NK-92 (cell line): ENCODE data around the gene STX12.
"Not testable (repeated sequence)": the region's sequence is repeated elsewhere in the genome, so short reads cannot be mapped to it uniquely, and the experiment has no call there.

Source experiments
- DNase-seq: peaks from one replicate; lab custom pipeline; 2025; ENCODE audit not compliant: unreplicated experiment; lab: John Stamatoyannopoulos, UW

Gene STX12

DNA sequence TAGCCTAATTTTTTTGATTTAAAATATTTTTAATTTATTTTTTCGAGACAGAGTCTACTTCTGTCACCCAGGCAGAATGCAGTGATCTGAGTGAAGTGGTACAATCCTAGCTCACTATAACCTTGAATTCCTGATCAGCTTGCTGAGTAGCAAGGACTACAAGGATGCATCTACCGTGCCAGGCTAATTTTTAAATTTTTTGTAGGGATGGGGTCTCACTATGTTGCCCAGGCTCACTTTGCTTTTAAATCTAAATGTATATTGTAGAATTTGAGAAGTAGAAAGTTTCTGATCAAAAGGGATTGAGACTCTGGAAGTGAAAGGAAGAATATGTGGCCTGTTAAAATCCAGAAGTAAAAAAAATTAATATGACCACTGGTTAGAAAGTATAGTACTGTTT, 1.6 kb downstream of the STX12 start:
- no peak for DNase-seq

DNA sequence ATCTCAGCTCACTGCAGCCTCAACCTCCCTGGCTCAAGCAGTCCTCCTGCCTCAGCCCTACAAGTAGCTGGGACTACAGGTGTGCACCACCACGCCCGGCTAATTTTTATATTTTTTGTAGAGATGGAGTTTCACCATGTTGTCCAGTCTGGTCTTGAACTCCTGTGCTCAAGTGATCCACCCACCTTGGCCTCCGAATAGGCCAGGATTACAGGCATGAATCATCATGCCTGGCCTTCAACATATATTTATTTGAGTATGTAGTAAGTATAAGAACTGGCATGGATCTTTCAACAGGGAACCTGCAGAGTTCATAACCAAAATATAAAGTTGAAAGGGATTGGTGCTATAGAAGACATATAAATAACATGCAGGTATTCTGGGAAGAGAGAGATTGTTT, 2.3 kb downstream of the STX12 start:
- DNase-seq: not testable (repeated sequence)

DNA sequence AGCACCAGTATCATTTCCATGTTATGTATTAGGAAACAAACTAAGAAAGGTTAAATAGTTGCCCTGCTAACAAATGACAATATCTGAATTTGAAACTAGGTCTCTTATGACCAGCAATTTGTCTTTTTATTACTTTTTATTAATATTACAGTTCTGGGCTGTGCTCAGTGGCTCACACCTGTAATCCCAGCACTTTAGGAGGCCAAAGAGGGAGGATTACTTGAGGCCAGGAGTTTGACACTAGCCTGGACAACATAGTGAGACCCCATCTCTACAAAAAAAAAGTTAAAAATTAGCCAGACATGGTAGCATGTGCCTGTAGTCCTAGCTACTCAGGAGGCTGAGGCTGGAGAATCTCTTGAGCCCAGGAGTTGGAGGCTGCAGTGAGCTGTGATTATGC, 3.3 kb downstream of the STX12 start:
- DNase-seq: not testable (repeated sequence)

DNA sequence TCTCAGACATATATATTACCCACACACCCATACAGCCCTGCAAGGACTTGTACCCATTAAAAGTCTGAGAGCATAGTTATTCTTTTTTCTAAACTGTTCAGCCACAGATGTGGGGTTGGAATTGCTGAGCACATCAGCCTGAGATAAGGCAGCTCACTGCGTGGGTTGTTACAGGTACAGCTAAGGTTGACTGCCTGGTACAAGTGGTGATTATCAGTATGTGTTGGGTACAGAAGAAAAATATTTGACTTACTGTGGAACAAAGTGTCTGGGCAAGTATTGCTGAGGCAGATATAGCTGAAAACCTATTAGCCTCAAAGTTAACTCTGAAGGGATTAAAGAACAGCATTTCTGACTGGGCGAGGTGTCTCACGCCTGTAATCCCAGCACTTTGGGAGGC, 5.0 kb downstream of the STX12 start:
- no peak for DNase-seq

DNA sequence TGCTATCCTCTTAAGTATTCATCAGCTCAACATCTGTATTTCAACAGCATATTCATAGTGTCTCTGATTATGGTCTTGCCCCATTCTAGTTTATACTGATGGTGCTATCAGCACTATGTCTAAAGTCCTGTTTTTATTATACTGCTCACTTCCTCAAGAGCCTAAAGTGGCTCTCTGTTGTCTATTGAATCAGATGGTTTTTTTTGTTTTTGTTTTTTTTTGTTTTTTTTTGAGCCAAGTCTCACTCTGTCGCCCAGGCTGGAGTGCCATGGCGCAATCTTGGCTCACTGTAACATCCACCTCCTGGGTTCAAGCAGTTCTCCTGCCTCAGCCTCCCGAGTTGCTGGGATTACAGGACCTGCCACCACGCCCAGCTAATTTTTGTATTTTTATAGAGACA, 6.1 kb downstream of the STX12 start:
- no peak for DNase-seq

DNA sequence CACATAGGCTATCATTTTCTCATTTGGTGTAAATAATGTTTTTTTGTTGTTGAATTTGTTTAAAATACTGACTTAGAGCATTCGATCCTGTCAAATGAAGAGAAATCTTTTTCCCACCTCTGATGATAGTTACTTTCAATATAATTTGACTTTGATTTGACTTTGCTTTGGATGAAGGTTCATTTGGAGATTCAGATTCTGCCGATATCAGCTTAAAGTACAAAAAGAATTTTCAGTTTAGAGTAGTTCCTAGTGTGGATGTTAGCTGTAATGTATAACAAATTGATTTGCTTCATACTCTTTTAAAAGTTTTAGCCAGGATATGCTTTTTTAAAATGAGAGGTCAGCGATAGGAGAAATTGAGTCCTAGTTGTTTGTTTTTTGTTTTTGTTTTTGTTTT, 9.9 kb downstream of the STX12 start:
- DNase-seq: no peak

DNA sequence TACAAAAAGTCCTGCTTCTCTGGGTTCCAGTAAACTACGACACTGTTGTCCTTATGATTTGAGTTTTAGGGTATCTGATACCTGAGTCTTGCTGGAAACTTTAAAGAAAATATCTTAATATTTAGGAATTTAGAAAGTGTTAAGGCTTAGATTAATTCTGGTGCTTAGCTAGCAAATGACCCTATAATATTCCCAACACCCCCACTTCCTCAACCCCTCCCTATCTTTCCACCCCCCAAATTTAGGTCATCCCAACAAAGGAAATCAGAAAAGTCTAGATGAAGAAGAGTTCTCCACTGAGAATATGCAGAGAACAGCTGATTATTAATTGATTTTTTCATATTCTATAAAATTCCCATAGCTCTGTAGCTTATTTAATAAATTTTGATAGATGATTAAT, 11.7 kb downstream of the STX12 start:
- no peak for DNase-seq

DNA sequence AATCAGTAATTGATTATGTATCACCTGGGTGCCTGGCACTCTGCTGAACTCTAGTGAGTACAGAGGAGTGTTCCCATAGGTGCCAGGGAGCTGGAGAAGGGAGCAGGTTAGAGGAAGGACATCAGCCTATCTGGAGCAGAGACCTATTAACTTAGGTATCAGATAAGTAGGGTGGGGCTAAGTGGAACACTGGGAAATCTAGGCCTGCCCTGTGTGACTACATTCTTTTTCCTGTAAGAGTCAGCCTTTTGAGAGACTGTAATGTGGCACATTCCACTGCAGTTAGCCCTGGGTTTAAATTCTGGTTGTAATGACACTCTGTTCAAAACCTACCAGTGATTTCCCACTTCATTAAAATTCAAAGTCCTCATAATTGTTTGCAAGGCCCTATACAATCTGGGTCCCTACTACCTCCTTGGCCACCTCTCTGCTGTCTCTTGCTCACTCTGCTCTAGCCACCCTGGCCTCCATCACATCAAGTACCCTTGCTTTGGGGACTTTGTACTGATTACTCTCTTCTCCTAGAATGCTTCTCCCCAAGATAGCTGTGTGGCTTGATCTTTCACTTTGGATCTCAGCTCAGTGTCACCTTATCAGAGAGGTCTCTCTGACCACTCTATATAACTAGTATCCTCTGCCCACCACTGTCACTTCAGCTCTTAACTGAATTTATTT, 12.9 kb downstream of the STX12 start:
- no peak for DNase-seq

DNA sequence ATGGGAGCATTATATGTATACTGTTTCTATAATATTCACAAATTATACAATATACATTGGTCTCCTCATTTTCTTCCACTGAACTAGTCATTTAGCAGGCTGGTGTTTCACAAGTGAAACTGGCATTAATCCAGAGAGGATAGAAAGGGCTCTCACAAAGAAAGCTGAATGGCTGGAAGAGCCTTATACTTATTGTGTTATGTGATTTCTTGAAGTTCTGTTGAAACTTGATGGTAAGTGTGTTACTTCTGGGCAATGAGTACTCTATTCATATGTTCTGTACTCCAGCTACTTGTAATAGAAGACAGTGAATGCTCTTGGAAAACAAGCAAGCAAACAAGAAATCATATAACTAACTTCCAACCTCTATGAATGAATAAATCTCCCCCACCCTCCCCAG, 14.9 kb downstream of the STX12 start:
- DNase-seq: no peak

DNA sequence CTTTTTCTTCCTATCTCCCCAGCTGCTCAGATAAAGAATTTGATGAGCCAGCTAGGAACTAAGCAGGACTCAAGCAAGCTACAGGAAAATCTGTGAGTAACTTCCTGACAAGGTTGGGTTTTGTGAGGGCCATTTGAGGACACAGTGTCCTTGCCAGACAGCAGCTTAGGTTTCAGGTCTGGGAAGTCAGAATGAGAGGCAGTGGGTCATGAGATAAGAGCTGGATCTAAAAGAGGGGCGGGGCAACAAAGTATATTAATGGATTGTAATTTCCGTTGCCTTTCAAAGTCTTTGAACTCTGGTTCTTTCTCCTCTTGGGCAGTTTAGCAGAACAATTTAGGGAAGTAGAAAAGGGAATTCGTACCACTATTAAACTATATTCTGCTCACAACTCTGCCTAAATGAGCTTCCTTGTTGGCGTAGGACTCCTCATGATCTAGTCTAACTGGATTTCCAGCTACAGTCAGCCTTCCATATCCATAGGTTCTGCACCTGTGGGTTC, 16.6 kb downstream of the STX12 start:
- no peak for DNase-seq

DNA sequence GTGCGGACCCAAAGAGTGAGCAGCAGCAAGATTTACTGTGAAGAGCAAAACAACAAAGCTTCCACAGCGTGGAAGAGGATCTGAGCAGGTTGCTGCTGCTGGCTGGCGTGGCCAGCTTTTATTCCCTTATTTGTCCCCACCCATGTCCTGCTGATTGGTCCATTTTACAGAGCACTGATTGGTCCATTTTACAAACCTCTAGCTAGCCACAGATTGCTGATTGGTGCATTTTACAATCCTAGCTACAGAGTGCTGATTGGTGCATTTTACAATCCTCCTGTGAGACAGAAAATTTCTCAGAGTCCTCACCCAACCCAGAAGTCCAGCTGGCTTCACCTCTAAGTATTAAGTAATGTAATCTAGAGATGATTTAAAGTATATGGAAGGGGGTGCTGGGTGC, 17.3 kb downstream of the STX12 start:
- not testable (repeated sequence) for DNase-seq

DNA sequence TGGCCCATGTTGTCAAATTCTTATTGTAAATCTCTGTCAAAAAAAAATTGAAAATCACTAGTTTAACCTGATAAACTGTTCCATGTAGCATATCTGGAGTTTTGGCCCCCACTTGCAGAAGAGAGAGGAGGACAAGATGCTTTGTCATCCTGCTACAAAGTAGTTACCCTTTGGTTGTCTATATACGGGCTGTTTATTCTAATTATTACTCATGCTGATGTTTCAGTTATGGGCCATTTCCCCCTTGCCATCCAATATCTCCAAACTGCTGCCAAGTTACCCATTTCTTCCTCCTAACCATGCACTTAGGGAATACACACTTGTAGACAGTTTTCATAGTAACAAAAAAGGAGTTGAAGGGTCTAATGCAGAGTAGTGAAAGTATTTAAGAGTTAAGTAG, 22.6 kb downstream of the STX12 start:
- DNase-seq: no peak

DNA sequence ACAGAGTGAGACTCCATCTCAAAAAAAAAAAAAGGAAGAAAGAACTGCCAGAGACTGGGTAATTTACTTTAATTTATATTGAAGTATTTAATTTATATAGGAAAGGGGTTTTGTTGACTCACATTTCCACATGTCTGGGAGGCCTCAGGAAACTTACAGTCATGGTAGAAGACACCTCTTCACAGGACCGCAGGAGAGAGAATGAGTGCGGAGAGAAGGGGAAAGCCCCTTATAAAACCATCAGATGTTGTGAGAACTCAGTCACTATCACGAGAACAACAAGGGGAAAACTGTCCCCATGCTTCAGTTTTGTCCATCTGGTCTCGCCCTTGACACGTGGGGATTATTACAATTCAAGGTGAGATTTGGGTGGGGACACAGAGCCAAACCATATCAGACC, 31.8 kb downstream of the STX12 start:
- no peak for DNase-seq

DNA sequence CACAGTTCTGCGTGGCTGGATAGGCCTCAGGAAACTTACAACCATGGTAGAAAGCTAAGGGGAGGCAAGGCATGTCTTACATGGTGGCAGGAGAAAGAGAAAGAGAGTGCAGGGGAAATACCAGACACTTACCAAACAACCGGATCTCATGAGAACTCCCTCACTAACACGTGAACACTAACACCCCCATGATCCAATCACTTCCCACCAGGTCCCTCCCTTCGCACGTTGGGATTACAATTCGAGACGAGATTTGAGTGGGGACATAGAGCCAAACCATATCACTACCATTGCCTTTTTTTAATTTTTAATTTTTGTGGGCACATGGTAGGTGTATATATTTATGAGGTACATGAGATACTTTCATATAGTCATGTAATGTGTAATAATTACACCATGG, 33.7 kb downstream of the STX12 start:
- DNase-seq: no peak

DNA sequence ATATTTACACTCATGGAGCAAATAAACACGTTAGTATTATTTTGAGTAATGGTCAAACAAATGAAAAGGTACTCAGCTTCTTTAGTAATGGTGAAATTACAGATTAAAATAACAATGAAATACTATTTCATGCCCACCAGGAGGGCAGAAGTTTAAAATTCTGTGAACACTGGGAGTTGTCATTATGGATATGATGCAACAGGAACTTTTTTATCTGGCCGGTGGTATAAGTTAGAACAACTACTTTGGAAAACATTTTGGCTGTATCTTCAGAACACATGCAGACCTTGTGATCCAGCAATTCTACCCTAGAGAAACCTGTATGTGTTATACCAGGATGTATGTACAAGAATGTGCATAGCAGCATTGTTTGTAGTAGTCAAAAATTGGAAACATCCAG, 34.4 kb downstream of the STX12 start:
- DNase-seq: no peak

DNA sequence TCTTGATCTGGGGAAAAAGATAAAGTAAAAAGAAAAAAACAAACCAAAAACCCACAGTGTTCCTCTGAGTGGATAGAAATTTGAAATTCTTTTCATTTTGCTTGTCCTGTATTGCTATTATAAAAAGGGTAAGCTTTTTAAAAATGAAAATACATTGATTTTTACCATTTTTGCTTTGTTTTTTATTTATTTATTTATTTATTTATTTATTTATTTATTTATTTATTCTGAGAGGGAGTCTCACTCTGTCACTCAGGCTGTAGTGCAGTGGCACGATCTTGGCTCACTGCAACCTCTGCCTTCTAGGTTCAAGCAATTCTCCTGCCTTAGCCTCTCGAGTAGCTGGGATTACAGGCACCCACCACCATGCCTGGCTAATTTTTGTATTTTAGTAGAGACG, 35.1 kb downstream of the STX12 start:
- DNase-seq: not testable (repeated sequence)

DNA sequence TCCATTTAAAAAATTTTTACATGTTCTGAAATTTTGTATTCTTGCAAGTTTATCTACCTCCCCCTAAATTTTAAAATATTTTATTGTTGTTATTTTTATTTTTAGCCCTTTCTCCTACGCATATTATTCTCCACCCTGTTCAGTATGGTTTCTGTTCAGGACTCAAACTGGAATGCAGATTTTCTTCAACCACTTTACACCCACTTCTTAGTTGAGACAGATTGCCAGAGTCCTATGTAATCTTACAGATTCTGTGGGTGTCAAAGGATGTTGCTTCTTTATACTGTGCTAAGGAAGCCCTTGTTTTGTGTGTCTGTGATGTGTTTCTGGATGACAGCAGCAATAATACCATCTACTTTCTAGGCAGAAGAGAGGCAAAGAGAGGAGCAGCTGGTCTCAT, 36.9 kb downstream of the STX12 start:
- no peak for DNase-seq

DNA sequence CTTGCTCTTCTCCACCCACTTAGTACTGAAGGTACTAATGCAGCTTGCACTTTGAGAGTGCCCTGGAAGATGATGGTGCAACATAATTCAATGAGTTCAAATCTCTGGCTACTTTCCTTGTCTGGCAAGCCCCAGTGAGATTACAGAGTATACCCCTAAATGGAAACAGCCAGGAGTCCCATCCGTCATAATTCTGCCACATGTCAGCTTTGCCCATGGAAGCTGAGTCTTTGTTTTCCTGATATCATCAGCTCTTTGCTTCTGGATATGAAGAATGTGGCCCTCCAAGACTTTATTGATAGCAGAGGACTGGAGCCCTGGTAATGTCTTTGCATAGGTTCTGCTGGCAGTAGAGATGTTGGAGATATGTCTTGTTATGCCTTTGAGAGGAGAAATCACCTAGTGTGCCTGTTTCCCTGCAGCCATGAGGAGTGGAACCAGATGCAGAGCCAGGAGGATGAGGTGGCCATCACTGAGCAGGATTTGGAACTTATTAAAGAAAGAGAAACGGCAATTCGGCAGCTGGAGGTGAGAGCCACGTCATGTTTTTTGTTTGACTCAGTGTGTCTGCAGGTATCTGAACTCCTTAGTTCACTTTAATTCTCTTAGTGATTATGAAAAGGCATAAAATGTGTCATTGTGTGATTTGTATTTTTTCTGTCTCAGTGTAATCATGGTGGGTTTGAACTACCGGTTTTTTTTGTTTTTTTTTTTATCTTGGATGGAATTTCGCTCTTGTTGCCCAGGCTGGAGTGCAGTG, 38.9 kb downstream of the STX12 start:
- no peak for DNase-seq

DNA sequence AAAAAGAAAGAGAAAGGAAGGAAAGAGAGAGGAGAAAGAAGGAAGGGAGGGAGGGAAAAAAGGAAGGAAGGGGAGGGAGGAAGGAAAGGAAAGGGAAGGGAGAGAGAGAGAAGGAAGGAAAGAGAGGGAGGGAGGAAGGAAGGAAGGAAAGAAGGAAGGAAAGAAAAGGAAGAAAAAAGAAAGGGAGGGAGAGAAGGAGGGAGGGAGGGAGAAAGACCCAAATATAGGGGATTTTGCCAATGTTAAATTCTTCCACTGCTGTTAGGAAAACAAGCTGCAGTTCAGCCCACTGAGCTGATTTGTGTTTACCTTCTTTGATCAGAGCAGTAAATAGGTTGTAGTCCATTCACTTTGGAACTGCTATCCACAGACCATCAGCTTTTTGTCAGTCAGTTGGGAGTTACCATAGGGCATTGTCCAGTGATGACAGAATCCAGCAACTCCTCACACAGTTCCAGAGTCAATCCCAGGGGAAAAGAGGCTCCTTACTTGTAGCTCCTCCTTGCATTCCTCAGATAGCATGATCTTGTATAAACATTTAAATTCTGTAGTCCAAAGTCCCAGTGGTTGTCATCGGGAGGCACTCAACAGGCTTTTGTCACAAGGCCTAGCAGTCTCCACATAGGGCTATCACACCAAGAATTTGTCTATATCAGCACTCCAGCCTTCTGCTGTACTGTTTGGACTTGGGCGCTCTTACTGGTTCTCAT, 44.1 kb downstream of the STX12 start:
- no peak for DNase-seq

DNA sequence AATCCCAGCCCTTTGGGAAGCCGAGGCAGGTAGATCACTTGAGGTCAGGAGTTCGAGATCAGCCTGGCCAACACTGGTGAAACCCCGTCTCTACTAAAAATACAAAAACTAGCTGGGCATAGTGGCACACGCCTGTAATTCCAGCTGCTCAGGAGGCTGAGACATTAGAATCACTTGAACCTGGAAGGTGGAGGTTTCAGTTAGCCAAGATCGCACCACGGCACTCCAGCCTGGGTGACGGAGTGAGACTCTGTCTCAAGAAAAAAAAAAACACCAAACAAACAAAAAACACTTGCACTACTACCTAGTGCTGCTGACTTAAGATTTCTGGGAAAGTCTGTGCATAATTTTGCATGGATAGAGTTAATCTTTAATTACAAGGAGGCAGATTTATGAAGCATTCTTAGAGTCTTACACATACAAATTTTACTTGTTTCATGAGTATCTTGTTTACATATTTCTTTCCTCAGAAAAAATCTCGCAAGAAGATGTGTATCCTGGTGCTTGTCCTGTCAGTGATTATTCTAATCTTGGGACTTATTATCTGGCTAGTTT, 48.8 kb downstream of the STX12 start:
- no peak for DNase-seq

DNA sequence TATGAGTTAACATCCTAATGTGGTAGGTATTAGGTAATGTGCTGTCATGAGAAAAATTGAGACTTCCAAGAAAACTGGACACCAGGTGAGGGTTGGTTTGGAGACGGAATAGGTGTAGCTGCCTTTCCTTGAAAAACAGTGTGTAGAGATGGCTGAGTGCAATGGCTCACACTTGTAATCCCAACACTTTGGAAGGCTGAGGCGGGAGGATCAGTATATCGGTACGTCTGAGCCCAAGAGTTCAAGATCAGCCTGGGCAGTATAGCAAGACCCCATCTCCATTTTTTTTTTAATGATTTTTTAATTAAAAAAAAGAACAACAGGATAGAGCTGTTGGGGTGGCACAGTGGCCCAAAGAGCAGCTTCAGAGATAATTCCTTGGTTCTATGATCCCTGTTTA, 50.8 kb downstream of the STX12 start:
- DNase-seq: no peak

DNA sequence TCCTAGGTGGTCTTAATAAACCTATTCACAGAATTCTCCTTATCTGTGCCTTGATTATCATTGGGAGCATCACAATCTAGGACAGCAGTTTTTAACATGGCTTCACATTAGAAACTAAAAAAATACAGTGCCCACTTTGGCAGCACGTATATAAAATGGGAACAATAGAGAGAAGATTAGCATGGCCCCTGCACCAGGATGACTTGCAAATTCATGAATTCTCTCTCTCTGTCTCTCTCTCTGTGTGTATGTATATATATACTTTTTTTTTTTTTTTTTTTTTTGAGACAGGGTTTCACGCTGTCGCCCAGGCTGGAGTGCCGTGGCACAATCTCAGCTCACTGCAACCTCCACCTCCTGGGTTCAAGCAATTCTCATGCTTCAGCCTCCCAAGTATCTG, 51.4 kb downstream of the STX12 start:
- no peak for DNase-seq
